ENCODE results near the gene GEMIN7. TPM values are rescaled to one million over a fixed set of nuclear protein-coding genes. Genes with fewer than 3 reads are reported as not detected.
A peak's percentile ranks its signal among the peaks of the same experiment; 100 is the strongest.

GEMIN7 gene
- total and polyA plus RNA-seq, 2 of the 13 experiments (the other 11 are each of a cell fraction or from before 2014, with no cell fraction given) = 24.1 to 30.6 TPM

DNA sequence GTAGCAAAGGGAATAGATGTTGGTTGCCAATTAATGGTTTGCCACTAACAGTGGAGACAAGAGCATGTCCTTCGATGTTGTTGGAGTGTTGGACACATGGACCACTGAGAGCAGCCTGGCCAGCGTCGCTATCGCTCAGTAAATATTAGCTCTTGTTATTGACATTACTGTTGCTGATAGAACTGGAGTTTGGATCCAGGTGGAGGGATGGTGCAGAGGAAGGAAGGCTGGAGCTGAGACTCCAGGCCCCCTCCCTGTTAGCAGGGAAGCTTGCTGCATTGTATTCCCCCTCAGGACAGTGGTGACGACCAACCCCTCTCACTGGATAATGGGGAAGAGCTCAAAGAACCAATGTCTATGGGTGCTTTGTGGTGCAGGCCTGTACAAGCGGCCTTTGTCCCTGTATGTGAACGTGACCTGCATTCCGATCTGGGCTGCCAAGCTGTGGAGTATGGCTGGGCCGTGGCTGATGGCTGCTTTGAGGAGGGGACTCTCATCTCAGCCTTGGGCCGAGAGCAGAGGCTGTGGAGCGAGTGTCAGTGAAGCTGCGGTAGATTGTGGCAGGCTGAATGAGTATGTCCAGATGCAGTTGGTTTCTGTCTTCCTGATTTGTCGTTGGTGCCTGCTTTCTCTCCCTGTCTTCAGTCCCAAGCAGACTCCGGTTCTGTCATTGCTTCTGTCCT, 33.2 kb upstream of the GEMIN7 start (continued):
- TF ChIP-seq ZFP82 (CRISPR knock-in tag; IDR thresholded peaks at IDR 0.05; ENCODE audit: borderline replicate concordance) = no peak
- TF ChIP-seq CAMTA2 (CRISPR knock-in tag; IDR thresholded peaks at IDR 0.05; ENCODE audit: borderline replicate concordance) = no peak
- no peak for TF ChIP-seq PAF1 (CRISPR knock-in tag; IDR thresholded peaks at IDR 0.05)
- TF ChIP-seq ZNF577 (CRISPR knock-in tag; IDR thresholded peaks at IDR 0.05; ENCODE audit: borderline replicate concordance, low read depth) = no peak
- TF ChIP-seq, protein P1, sequence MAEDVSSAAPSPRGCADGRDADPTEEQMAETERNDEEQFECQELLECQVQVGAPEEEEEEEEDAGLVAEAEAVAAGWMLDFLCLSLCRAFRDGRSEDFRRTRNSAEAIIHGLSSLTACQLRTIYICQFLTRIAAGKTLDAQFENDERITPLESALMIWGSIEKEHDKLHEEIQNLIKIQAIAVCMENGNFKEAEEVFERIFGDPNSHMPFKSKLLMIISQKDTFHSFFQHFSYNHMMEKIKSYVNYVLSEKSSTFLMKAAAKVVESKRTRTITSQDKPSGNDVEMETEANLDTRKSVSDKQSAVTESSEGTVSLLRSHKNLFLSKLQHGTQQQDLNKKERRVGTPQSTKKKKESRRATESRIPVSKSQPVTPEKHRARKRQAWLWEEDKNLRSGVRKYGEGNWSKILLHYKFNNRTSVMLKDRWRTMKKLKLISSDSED (CRISPR knock-in tag; IDR thresholded peaks at IDR 0.05) = no peak
- no peak for TF ChIP-seq NFE2L1 (CRISPR knock-in tag; IDR thresholded peaks at IDR 0.05; ENCODE audit: borderline replicate concordance)
- TF ChIP-seq CENPT (CRISPR knock-in tag; IDR thresholded peaks at IDR 0.05; ENCODE audit: low read depth) = no peak
- TF ChIP-seq TEAD3 (CRISPR knock-in tag; optimal IDR thresholded peaks at IDR 0.05; ENCODE audit: borderline replicate concordance) = peak; percentile 79
- TF ChIP-seq CREM (IDR thresholded peaks at IDR 0.05) = peak; percentile 79; the same call in 1 of the 2 replicates
- no peak for TF ChIP-seq CREM (CRISPR knock-in tag; IDR thresholded peaks at IDR 0.05)
- TF ChIP-seq ZNF446 (CRISPR knock-in tag; IDR thresholded peaks at IDR 0.05) = no peak
- TF ChIP-seq ZNF713 (CRISPR knock-in tag; IDR thresholded peaks at IDR 0.05) = no peak
- TF ChIP-seq NBN (conservative IDR thresholded peaks at IDR 0.05) = no peak
- TF ChIP-seq, protein P2, sequence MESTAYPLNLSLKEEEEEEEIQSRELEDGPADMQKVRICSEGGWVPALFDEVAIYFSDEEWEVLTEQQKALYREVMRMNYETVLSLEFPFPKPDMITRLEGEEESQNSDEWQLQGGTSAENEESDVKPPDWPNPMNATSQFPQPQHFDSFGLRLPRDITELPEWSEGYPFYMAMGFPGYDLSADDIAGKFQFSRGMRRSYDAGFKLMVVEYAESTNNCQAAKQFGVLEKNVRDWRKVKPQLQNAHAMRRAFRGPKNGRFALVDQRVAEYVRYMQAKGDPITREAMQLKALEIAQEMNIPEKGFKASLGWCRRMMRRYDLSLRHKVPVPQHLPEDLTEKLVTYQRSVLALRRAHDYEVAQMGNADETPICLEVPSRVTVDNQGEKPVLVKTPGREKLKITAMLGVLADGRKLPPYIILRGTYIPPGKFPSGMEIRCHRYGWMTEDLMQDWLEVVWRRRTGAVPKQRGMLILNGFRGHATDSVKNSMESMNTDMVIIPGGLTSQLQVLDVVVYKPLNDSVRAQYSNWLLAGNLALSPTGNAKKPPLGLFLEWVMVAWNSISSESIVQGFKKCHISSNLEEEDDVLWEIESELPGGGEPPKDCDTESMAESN (CRISPR knock-in tag; conservative IDR thresholded peaks at IDR 0.05) = peak; percentile 48; the same call in 1 of the 2 replicates
- TF ChIP-seq, protein P3, sequence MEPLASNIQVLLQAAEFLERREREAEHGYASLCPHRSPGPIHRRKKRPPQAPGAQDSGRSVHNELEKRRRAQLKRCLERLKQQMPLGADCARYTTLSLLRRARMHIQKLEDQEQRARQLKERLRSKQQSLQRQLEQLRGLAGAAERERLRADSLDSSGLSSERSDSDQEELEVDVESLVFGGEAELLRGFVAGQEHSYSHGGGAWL (CRISPR knock-in tag; IDR thresholded peaks at IDR 0.05) = peak; percentile 46; the same call in 1 of the 2 replicates
- no peak for TF ChIP-seq ZNF839 (CRISPR knock-in tag; IDR thresholded peaks at IDR 0.05; ENCODE audit: borderline replicate concordance)
- TF ChIP-seq, protein P4, sequence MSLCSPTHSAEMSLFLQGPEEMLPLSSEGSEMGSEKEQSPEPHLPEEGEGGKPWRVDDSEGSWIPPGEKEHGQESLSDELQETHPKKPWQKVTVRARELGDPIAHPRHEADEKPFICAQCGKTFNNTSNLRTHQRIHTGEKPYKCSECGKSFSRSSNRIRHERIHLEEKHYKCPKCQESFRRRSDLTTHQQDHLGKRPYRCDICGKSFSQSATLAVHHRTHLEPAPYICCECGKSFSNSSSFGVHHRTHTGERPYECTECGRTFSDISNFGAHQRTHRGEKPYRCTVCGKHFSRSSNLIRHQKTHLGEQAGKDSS (CRISPR knock-in tag; IDR thresholded peaks at IDR 0.05; ENCODE audit: borderline replicate concordance, low read depth) = peak; percentile 62; the same call in 1 of the 2 replicates
- TF ChIP-seq KLF15 (CRISPR knock-in tag; IDR thresholded peaks at IDR 0.05; ENCODE audit: borderline replicate concordance) = no peak
- peak; percentile 68 for TF ChIP-seq ASH2L (IDR thresholded peaks at IDR 0.05; ENCODE audit: insufficient read length, low read depth, low read length)
- no peak for TF ChIP-seq ZSCAN12 (CRISPR knock-in tag; IDR thresholded peaks at IDR 0.05)
- TF ChIP-seq ZC3H4 (CRISPR knock-in tag; IDR thresholded peaks at IDR 0.05; ENCODE audit: borderline replicate concordance) = no peak
- TF ChIP-seq ZNF552 (CRISPR knock-in tag; IDR thresholded peaks at IDR 0.05; ENCODE audit: borderline replicate concordance) = no peak
- peak; percentile 91 for TF ChIP-seq KDM1A (CRISPR knock-in tag; IDR thresholded peaks at IDR 0.05)
- peak; percentile 83 for TF ChIP-seq YEATS2 (CRISPR knock-in tag; IDR thresholded peaks at IDR 0.05; ENCODE audit: borderline replicate concordance)
- no peak for TF ChIP-seq ZNF382 (CRISPR knock-in tag; IDR thresholded peaks at IDR 0.05; ENCODE audit: borderline replicate concordance)
